ENCODE measurements around the gene CSNK1G2. TPM values are rescaled to one million over a fixed set of nuclear protein-coding genes. Genes with fewer than 3 reads are reported as not detected.
A peak's percentile ranks its signal among the peaks of the same experiment; 100 is the strongest.

Gene CSNK1G2
- total RNA-seq, 1 experiment from 2014 or later, result 59.2 TPM

DNA sequence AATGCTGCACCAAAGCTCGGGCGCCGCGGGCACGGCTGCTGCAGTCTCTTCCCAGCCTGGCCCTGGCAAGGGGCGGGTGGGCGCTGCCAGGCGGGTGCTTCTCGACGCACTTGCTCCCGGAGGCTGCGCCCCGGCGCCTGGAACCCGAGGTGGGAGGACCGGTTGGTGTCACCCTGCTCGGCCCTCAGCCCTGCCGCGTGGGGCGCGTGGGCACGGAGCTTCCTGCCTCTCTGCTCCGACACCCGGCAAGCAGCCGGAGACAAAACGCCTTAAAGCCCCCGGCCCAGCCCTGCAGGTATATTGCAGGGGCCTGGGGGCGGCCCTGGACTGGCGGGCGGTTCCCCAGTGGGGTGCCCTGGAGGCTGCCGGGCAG lies 39.8 kb downstream of the CSNK1G2 start:
- no peaks in the 10 kb centered on the region for H3K4me1 Mint-ChIP-seq (ENCODE audit: low read depth, unreplicated experiment)
- TF ChIP-seq, protein P1, sequence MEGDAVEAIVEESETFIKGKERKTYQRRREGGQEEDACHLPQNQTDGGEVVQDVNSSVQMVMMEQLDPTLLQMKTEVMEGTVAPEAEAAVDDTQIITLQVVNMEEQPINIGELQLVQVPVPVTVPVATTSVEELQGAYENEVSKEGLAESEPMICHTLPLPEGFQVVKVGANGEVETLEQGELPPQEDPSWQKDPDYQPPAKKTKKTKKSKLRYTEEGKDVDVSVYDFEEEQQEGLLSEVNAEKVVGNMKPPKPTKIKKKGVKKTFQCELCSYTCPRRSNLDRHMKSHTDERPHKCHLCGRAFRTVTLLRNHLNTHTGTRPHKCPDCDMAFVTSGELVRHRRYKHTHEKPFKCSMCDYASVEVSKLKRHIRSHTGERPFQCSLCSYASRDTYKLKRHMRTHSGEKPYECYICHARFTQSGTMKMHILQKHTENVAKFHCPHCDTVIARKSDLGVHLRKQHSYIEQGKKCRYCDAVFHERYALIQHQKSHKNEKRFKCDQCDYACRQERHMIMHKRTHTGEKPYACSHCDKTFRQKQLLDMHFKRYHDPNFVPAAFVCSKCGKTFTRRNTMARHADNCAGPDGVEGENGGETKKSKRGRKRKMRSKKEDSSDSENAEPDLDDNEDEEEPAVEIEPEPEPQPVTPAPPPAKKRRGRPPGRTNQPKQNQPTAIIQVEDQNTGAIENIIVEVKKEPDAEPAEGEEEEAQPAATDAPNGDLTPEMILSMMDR (IDR thresholded peaks at IDR 0.05; ENCODE audit: unreplicated experiment), result no peak
- H3K36me3 Mint-ChIP-seq (ENCODE audit: insufficient read depth, unreplicated experiment), result peaks cover 41% of the 10 kb centered on the region
- H3K27ac Mint-ChIP-seq (ENCODE audit: unreplicated experiment), result no peak overlapping the region
- no peaks in the 10 kb centered on the region for H3K27me3 Mint-ChIP-seq (ENCODE audit: unreplicated experiment)
- no peak overlapping the region for H3K4me3 Mint-ChIP-seq (ENCODE audit: low read depth, unreplicated experiment)
- BruUV-seq (replicated peaks), result no TSS peak
- H3K9me3 Mint-ChIP-seq (ENCODE audit: low read depth, unreplicated experiment), result no peaks in the 10 kb centered on the region
- CTCF ChIA-PET, result no interaction called here
- DNase-seq, result no peak
- intact Hi-C loops (cut with micrococcal nuclease; ENCODE audit: unreplicated experiment), result no loop called here

DNA sequence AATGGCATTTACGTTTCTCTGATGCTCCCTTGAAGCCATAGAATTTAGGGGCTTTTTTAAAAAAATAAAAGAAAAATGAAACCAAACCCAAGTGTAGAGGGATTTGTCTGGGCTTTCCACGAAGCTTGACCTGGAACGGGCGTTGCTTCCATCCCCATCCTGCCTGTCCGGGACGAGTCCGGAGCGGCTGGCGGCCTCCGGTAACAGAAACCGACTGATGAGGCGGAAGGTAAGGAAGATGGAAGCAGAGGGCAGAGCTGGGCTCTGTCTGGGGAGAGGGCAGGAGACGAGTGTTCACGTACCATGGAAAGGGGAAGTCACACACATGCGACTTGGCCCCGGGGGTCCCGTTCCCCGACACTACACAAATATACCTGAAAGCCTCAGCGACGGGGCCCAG lies 40.3 kb downstream of the CSNK1G2 start:
- H3K4me3 Mint-ChIP-seq (ENCODE audit: low read depth, unreplicated experiment), result no peak overlapping the region
- H3K36me3 Mint-ChIP-seq (ENCODE audit: insufficient read depth, unreplicated experiment), result peaks cover 41% of the 10 kb centered on the region
- H3K4me1 Mint-ChIP-seq (ENCODE audit: low read depth, unreplicated experiment), result no peaks in the 10 kb centered on the region
- no TSS peak for BruUV-seq (replicated peaks)
- no peaks in the 10 kb centered on the region for H3K27me3 Mint-ChIP-seq (ENCODE audit: unreplicated experiment)
- CTCF ChIA-PET, result interaction anchor here (1.0 kb wide), 1 partner anchor 28 kb away, joined by 4 read pairs; no protein-coding TSS in a partner anchor
- H3K9me3 Mint-ChIP-seq (ENCODE audit: low read depth, unreplicated experiment), result no peaks in the 10 kb centered on the region
- H3K27ac Mint-ChIP-seq (ENCODE audit: unreplicated experiment), result no peak overlapping the region
- DNase-seq, result no peak
- intact Hi-C loops (cut with micrococcal nuclease; ENCODE audit: unreplicated experiment), result no loop called here
- TF ChIP-seq, protein P1 (IDR thresholded peaks at IDR 0.05; ENCODE audit: unreplicated experiment), result no peak

DNA sequence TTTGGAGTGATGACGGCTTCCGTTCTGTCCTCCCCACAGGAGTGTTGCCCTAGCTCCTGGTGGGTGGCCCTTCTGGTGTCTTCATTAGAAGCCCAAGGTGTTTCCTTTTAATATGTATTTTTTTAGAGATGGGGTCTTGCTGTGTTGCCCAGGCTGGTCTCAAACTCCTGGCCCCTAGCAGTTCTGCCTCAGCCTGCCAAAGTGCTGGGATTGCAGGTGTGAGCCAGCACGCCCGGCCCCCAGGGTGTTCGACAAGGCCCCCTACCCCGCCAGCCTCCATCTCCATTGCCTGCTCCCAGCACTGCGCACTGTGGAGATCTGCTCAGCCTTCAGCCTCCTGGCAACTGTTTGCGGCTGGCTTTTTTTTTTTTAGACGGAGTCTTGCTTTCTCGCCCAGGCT lies 43.4 kb downstream of the CSNK1G2 start:
- no peak for DNase-seq
- H3K27me3 Mint-ChIP-seq (ENCODE audit: unreplicated experiment), result no peaks in the 10 kb centered on the region
- TF ChIP-seq, protein P1 (IDR thresholded peaks at IDR 0.05; ENCODE audit: unreplicated experiment), result no peak
- intact Hi-C loops (cut with micrococcal nuclease; ENCODE audit: unreplicated experiment), result no loop called here
- CTCF ChIA-PET, result no interaction called here
- no peak overlapping the region for H3K27ac Mint-ChIP-seq (ENCODE audit: unreplicated experiment)
- H3K9me3 Mint-ChIP-seq (ENCODE audit: low read depth, unreplicated experiment), result no peaks in the 10 kb centered on the region
- peaks cover 50% of the 10 kb centered on the region for H3K36me3 Mint-ChIP-seq (ENCODE audit: insufficient read depth, unreplicated experiment)
- BruUV-seq (replicated peaks), result no TSS peak
- H3K4me3 Mint-ChIP-seq (ENCODE audit: low read depth, unreplicated experiment), result no peak overlapping the region
- H3K4me1 Mint-ChIP-seq (ENCODE audit: low read depth, unreplicated experiment), result no peaks in the 10 kb centered on the region

DNA sequence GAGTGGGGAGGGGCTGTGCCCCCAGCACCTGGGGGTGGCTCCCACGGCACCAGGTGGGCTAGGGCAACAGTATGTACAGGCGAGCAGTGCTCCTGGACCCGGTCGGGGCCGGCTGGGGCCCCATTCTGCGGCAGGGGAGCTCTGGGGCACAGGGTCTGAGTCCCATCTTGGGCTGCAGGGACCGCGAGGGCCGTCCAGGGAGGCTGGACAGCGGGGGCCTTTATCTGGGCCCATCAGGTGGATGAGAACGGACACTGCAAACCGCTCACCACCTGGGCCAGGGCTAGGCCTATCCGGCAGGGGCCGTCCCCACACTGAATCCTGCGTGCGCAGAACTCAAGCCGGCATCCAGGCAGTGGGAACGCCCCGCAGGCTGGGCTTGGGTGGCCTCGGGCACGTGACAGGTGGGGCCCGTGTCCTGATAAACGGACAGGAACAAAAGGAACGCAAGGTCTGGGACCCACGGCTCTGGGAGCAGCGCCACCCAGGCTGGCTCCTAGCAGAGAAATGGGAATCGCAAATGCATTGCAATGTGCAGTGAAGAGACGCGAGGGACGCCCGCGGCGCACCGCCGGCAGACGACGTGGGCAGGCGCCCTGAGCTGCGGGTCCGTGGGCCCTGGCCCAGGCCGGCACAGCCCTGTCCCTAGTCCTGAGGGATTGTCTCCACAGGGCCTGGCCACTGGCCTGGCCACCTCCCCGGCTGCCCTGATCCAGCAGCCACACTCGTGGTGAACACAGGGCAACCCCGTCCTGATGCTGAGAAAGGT lies 44.8 kb downstream of the CSNK1G2 start:
- Mint-ChIP-seq H3K27ac (ENCODE audit: unreplicated experiment) (no peak overlapping the region), H3K9me3 (ENCODE audit: low read depth, unreplicated experiment) (no peaks in the 10 kb centered on the region), H3K36me3 (ENCODE audit: insufficient read depth, unreplicated experiment) (peaks cover 64% of the 10 kb centered on the region), H3K27me3 (ENCODE audit: unreplicated experiment) (no peaks in the 10 kb centered on the region), H3K4me1 (ENCODE audit: low read depth, unreplicated experiment) (no peaks in the 10 kb centered on the region), H3K4me3 (ENCODE audit: low read depth, unreplicated experiment) (no peak overlapping the region)
- CTCF ChIA-PET, result no interaction called here
- intact Hi-C loops (cut with micrococcal nuclease; ENCODE audit: unreplicated experiment), result no loop called here
- BruUV-seq (replicated peaks), result TSS peak; percentile 71
- TF ChIP-seq, protein P1 (IDR thresholded peaks at IDR 0.05; ENCODE audit: unreplicated experiment), result no peak
- DNase-seq, result no peak
